ENCODE measurements around the gene ITGA1. TPM values are rescaled to one million over a fixed set of nuclear protein-coding genes. Genes with fewer than 3 reads are reported as not detected.

The ITGA1 gene
- total and polyA plus RNA-seq, 2 of the 8 experiments (the other 6 are each of a cell fraction or from before 2014, with no cell fraction given), result 2.3 to 9.0 TPM

- Histone ChIP-seq H2BK20ac (ENCODE audit: low read length) (no peak overlapping the region), H3K14ac (ENCODE audit: insufficient read length) (no peak overlapping the region), H2AFZ (ENCODE audit: low read length) (no peak overlapping the region), H3K4me1 (replicated peaks in 1 of 4; ENCODE audit: control insufficient read depth in 3 of 4, insufficient read depth in 4 of 4, low read length in 3 of 4) (peaks cover 0 to 4% (median 0%) of the 10 kb centered on the region in 4 experiments; a peak in 2 of 7 replicates), H3K36me3 (ENCODE audit: control insufficient read depth in 2 of 4, insufficient read depth in 4 of 4, low read length in 3 of 4) (no peaks in the 10 kb centered on the region), H3K4ac (replicated peaks; ENCODE audit: insufficient read length, low read depth, low read length) (no peak overlapping the region), H3K18ac (ENCODE audit: extremely low read depth, low read length) (no peak overlapping the region), H3K9ac (replicated peaks in 1 of 4; ENCODE audit: extremely low read depth in 1 of 4, low read depth in 3 of 4, low read length in 3 of 4) (no peak overlapping the region), H2BK12ac (ENCODE audit: low read depth, low read length) (no peak overlapping the region), H2AK5ac (ENCODE audit: low read depth, low read length) (no peak overlapping the region), H3K56ac (replicated peaks; ENCODE audit: insufficient read length, low read depth, low read length) (peak overlapping the region; percentile 40), H4K91ac (replicated peaks; ENCODE audit: insufficient read length, low read length) (no peak overlapping the region), H3K79me2 (ENCODE audit: control insufficient read depth in 1 of 2, insufficient read depth in 2 of 2, low read length in 2 of 2) (no peaks in the 10 kb centered on the region), H4K5ac (ENCODE audit: insufficient read length, low read depth, low read length) (no peak overlapping the region), H2BK5ac (ENCODE audit: low read depth, low read length) (no peak overlapping the region), H4K8ac (ENCODE audit: extremely low read depth, insufficient read depth, low read length) (no peak overlapping the region), H3K79me1 (ENCODE audit: low read depth, low read length) (no peaks in the 10 kb centered on the region), H3K23ac (ENCODE audit: insufficient read length) (no peak overlapping the region), H3K9me3 (ENCODE audit: insufficient read depth in 2 of 2, low read depth in 1 of 2, low read length in 1 of 2) (no peaks in the 10 kb centered on the region), H2BK15ac (ENCODE audit: low read length) (no peak overlapping the region), H4K20me1 (replicated peaks in 1 of 2; ENCODE audit: control insufficient read depth in 1 of 2, insufficient read depth in 2 of 2, low read length in 2 of 2) (no peaks in the 10 kb centered on the region), H3K27me3 (replicated peaks in 1 of 4; ENCODE audit: control insufficient read depth in 3 of 4, extremely low read depth in 1 of 4, insufficient read depth in 3 of 4, low read length in 3 of 4) (no peaks in the 10 kb centered on the region), H3K27ac (ENCODE audit: low read depth, low read length) (no peak overlapping the region), H2BK120ac (replicated peaks; ENCODE audit: low read depth, low read length) (no peak overlapping the region), H3K4me3 (ENCODE audit: extremely low read depth in 1 of 4, insufficient read depth in 2 of 4, low read depth in 3 of 4, low read length in 4 of 4) (no peak overlapping the region), H3K23me2 (ENCODE audit: low read depth, low read length) (peaks cover 2% of the 10 kb centered on the region; the same call in 1 of the 2 replicates), H3K4me2 (ENCODE audit: insufficient read depth in 1 of 2, low read depth in 2 of 2, low read length in 2 of 2) (no peak overlapping the region)
- WGBS, 2 experiments (ENCODE audit: extremely low coverage in 1 of 2, insufficient coverage in 1 of 2, insufficient read length in 1 of 2, insufficient replicate concordance in 2 of 2, low coverage in 1 of 2, low lambda C conversion rate in 2 of 2, missing lambda C conversion rate in 1 of 2), result 100% methylated on average over 1 of the region's 1 CpG; no CpG with 5 or more reads in 1 of the 2 experiments
- POLR2A ChIA-PET (ENCODE audit: partially characterized antibody), result no interaction called here
- CTCF ChIA-PET (ENCODE audit: partially characterized antibody), result no interaction called here
- no peak for FAIRE-seq
- no peak for DNase-seq (ENCODE audit: low read depth in 1 of 2, low spot score in 2 of 2)
- TF ChIP-seq NRF1 (IDR thresholded peaks at IDR 0.05; ENCODE audit: low read depth, low read length), result no peak
- no peak for TF ChIP-seq BCL11A (IDR thresholded peaks at IDR 0.05; ENCODE audit: low read depth in 2 of 2, low read length in 2 of 2)
- TF ChIP-seq MAX (IDR thresholded peaks at IDR 0.05), result no peak
- TF ChIP-seq CTBP2 (IDR thresholded peaks at IDR 0.05; ENCODE audit: borderline replicate concordance, insufficient read depth, insufficient read length, low read length), result no peak
- TF ChIP-seq BACH1 (IDR thresholded peaks at IDR 0.05; ENCODE audit: low read length), result no peak
- TF ChIP-seq RXRA (IDR thresholded peaks at IDR 0.05; ENCODE audit: insufficient read depth, low read depth, low read length), result no peak
- no peak for TF ChIP-seq KDM5A (IDR thresholded peaks at IDR 0.05; ENCODE audit: low read length)
- no peak for TF ChIP-seq USF2 (IDR thresholded peaks at IDR 0.05; ENCODE audit: low read length)
- no peak for TF ChIP-seq CBX8 (IDR thresholded peaks at IDR 0.05; ENCODE audit: borderline replicate concordance, low read depth, low read length)
- TF ChIP-seq HDAC6 (IDR thresholded peaks at IDR 0.05; ENCODE audit: low read depth, low read length), result no peak
- no peak for TF ChIP-seq EP300 (IDR thresholded peaks at IDR 0.05; ENCODE audit: borderline replicate concordance in 1 of 2, low read depth in 2 of 2, low read length in 2 of 2)
- TF ChIP-seq SP2 (IDR thresholded peaks at IDR 0.05; ENCODE audit: low read length), result no peak
- no peak for TF ChIP-seq POLR2A (IDR thresholded peaks at IDR 0.05; ENCODE audit: control extremely low read depth in 1 of 2, low read depth in 2 of 2, low read length in 2 of 2)
- no peak for TF ChIP-seq ZNF274 (IDR thresholded peaks at IDR 0.05; ENCODE audit: borderline replicate concordance, extremely low read depth, low read length)
Measured at GRCh38 chr5:52751137-52751536, 36.6 kb upstream of the ITGA1 start.
